Transverse colon (tissue), 4 donors: ENCODE measurements around the gene YIPF1. TPM values are rescaled to one million over a fixed set of nuclear protein-coding genes. Genes with fewer than 3 reads are reported as not detected.

ENCODE experiments used
- DNase-seq: peaks from one replicate; pipeline ENCODE4 v3.0.0-alpha.2; 2019
- H3K27ac ChIP-seq, 4 donors: fragments of 200-600 bp; sonication (generic); 2 replicates each; pipeline ENCODE4 v1.5.1; 2016 to 2018; ENCODE audit warnings: inconsistent platforms in 4 of 4
- H3K27me3 ChIP-seq: fragments of 200-600 bp; sonication (generic); 2 replicates; pipeline ENCODE4 v1.5.1; 2017; ENCODE audit warnings: inconsistent platforms
- H3K36me3 ChIP-seq, 4 donors: fragments of 200-600 bp; sonication (generic); 2 replicates each; pipeline ENCODE4 v1.5.1; 2017 to 2019; ENCODE audit warnings: inconsistent platforms in 4 of 4
- H3K4me1 ChIP-seq, 4 donors: fragments of 200-600 bp; sonication (generic); 2 replicates each; pipeline ENCODE4 v1.5.1; 2017 to 2020; ENCODE audit warnings: inconsistent platforms in 4 of 4
- H3K4me3 ChIP-seq, 4 donors: fragments of 200-600 bp; sonication (generic); 1 replicate in 1 of 4; 2 replicates in 3 of 4; pipeline versions ENCODE4 v1.5.1 to v1.6.1; 2017 to 2019; ENCODE audit warnings: inconsistent platforms in 4 of 4
- H3K9me3 ChIP-seq, 2 donors: fragments of 200-600 bp; sonication (generic); 2 replicates each; pipeline ENCODE4 v1.5.1; 2017 to 2019; ENCODE audit warnings: inconsistent platforms in 2 of 2
- CTCF ChIP-seq, 5 experiments: fragments of 200-600 bp in 3 of 5; fragments of 450-650 bp in 2 of 5; sonication (generic) in 3 of 5; IDR thresholded peaks; 1 replicate in 2 of 5; 2 replicates in 3 of 5; pipeline ENCODE4 v1.5.1; 2016 to 2017; ENCODE audit warnings: antibody characterized with exemption in 5 of 5, inconsistent platforms in 3 of 5, mild to moderate bottlenecking in 2 of 5, moderate library complexity in 1 of 5
- EP300 ChIP-seq: sonication (generic); formaldehyde crosslinking; IDR thresholded peaks from one replicate; pipeline ENCODE4 v1.6.1; 2017; ENCODE audit warnings: antibody characterized with exemption, low read depth
- POLR2A ChIP-seq: fragments of 450-650 bp; IDR thresholded peaks from one replicate; pipeline ENCODE4 v1.6.1; 2016; ENCODE audit warnings: antibody characterized with exemption, mild to moderate bottlenecking, moderate library complexity
- POLR2AphosphoS5 ChIP-seq, 3 donors: sonication (generic); formaldehyde crosslinking; IDR thresholded peaks; one replicate each; pipeline ENCODE4 v1.6.1; 2016; ENCODE audit warnings: antibody characterized with exemption in 3 of 3
- WGBS, 2 donors: methylation state at CpG; one replicate each; pipeline ENCODE4 v1.1.5; 2018; ENCODE audit warnings: low coverage in 1 of 2; 5-methylcytosine and 5-hydroxymethylcytosine counted together
- in situ Hi-C, 4 donors: fragments of 200-750 bp; cut with MboI; loops; one replicate each; pipeline versions ENCODE4 v1.15.0 to v1.15.1; 2017; ENCODE audit warnings: low sequenced_read_pairs in 3 of 4, low pct_ligation_motif_present in 1 of 4, low pct_unique_long_range_greater_than_20kb in 1 of 4
- intact Hi-C: fragments of 100-400 bp; cut with DNase I; formaldehyde crosslinking; loops from one replicate; pipeline ENCODE4 v1.15.1; 2023; ENCODE audit warnings: low total_unique reads
- total RNA-seq, 4 donors: library from RNA; depleted of rRNA; stranded (reverse); fragments of >200 nt; gene quantifications; one replicate each; pipeline ENCODE4 v1.1.0, GENCODE V29; 2016

The YIPF1 gene
- total RNA-seq, 4 donors from 2014 or later: 10.1 to 24.6 (median 17.4) TPM

DNA sequence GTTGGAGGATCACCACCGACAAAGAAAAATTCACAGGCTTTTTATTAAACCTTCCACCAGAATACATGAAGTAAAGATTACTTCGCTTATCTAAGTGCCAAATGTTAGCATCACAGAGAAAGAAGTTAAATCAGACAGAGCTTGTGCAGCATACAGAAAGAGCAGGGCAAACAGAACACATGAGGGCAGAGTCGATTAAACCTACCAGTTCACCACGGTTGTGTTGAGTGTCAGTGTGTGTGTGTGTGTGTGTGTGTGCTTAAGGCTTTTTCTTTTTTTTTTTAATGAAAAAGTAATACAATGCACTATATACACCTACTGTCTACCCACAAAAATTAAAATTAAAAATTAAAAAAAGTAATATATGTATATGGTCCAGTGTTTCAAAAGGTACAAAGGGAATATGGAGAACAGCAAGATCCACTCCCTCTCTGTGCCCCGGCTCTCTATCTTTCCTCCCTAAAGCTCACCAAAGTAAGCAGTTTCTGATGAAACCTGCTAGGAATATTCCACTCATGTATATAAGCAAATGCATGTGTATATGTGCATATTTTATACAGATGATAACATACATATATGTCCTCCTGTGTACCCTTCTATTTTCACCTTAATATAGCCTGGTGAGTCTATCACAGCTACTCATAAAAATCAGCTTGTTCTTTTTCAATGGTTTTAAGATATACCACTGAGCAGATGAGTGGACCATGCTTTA, 17.7 kb downstream of the YIPF1 start:
- in situ Hi-C loops (loop anchor here in 3 of 4 donors (10.0 to 25.0 kb wide), 3 partner anchors 83 to 165 kb away; no protein-coding TSS in a partner anchor), intact Hi-C loops (no loop called here)
- Histone ChIP-seq H3K36me3 (peaks cover 0 to 49% (median 18%) of the 10 kb centered on the region in 4 donors), H3K9me3 (no peaks in the 10 kb centered on the region), H3K4me1 (no peaks in the 10 kb centered on the region), H3K4me3 (no peak overlapping the region), H3K27ac (no peak overlapping the region), H3K27me3 (no peaks in the 10 kb centered on the region)
- 66 to 70% methylated on average over 5 of the region's 5 CpGs for WGBS, 2 donors
- no peak for DNase-seq
- TF ChIP-seq POLR2A: no peak
- TF ChIP-seq EP300: no peak
- no peak for TF ChIP-seq CTCF (IDR thresholded peaks at IDR 0.05)
- no peak for TF ChIP-seq POLR2AphosphoS5 (IDR thresholded peaks at IDR 0.05)

GRCh38 chr1:53871221-53871620, 18.4 kb downstream of the YIPF1 start:
- intact Hi-C loops: no loop called here
- 56 to 85% methylated on average over 4 of the region's 4 CpGs for WGBS, 2 donors
- Histone ChIP-seq H3K4me3 (no peak overlapping the region), H3K27me3 (no peaks in the 10 kb centered on the region), H3K9me3 (no peaks in the 10 kb centered on the region), H3K4me1 (no peaks in the 10 kb centered on the region), H3K36me3 (peaks cover 0 to 48% (median 16%) of the 10 kb centered on the region in 4 donors), H3K27ac (no peak overlapping the region)
- DNase-seq: no peak
- in situ Hi-C loops: loop anchor here in 3 of 4 donors (10.0 to 25.0 kb wide), 3 partner anchors 84 to 166 kb away; no protein-coding TSS in a partner anchor
- no peak for TF ChIP-seq EP300
- no peak for TF ChIP-seq CTCF (IDR thresholded peaks at IDR 0.05)
- TF ChIP-seq POLR2A: no peak
- TF ChIP-seq POLR2AphosphoS5 (IDR thresholded peaks at IDR 0.05): no peak

GRCh38 chr1:53869454-53870117, 20.0 kb downstream of the YIPF1 start:
- in situ Hi-C loops: loop anchor here in 3 of 4 donors (10.0 to 25.0 kb wide), 3 partner anchors 85 to 168 kb away; no protein-coding TSS in a partner anchor
- Histone ChIP-seq H3K9me3 (no peaks in the 10 kb centered on the region), H3K27ac (no peak overlapping the region), H3K4me3 (no peak overlapping the region), H3K27me3 (no peaks in the 10 kb centered on the region), H3K4me1 (no peaks in the 10 kb centered on the region), H3K36me3 (peaks cover 0 to 39% (median 16%) of the 10 kb centered on the region in 4 donors)
- DNase-seq: no peak
- WGBS, 2 donors: 80 to 81% methylated on average over 8 to 11 of the region's 11 CpGs
- intact Hi-C loops: loop anchor here (10.0 kb wide), 1 partner anchor 85 kb away; no protein-coding TSS in a partner anchor
- TF ChIP-seq POLR2A (no peak), POLR2AphosphoS5 (IDR thresholded peaks at IDR 0.05) (no peak), CTCF (IDR thresholded peaks at IDR 0.05) (no peak), EP300 (no peak)

DNA sequence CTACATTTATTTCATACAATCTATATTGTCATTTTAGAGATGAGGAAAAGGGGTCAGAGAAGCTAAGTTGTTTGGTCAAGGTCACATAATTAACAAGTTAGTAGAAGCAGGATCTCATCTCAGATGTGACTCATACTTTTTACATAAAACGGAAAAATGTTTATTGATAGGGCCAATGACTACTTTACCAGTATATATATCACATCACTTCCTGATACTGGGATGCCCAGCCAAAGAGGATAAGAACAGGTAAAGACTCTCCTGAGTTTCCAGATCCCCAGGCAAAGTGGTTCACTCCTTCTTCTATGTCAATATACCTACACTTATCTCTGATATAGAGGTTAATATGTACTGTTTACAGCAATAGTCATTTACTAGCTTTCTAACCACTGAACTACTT, 21.0 kb downstream of the YIPF1 start:
- intact Hi-C loops: loop anchor here (10.0 kb wide), 1 partner anchor 86 kb away; no protein-coding TSS in a partner anchor

More for the DNA sequence above, 21.0 kb downstream of the YIPF1 start:
- 45 to 61% methylated on average over 1 of the region's 1 CpG for WGBS, 2 donors
- Histone ChIP-seq H3K4me3 (no peak overlapping the region), H3K36me3 (peaks cover 0 to 32% (median 16%) of the 10 kb centered on the region in 4 donors), H3K9me3 (no peaks in the 10 kb centered on the region), H3K4me1 (no peaks in the 10 kb centered on the region), H3K27me3 (no peaks in the 10 kb centered on the region), H3K27ac (no peak overlapping the region)
- in situ Hi-C loops: loop anchor here in 2 of 4 donors (10.0 to 25.0 kb wide), 3 partner anchors 86 to 169 kb away; no protein-coding TSS in a partner anchor
- TF ChIP-seq EP300 (no peak), POLR2A (no peak), CTCF (IDR thresholded peaks at IDR 0.05) (no peak), POLR2AphosphoS5 (IDR thresholded peaks at IDR 0.05) (no peak)
- DNase-seq: no peak
